NOMO-1 (cell line): ENCODE measurements around the gene POLR1E.
"Not testable (repeated sequence)": the region's sequence is repeated elsewhere in the genome, so short reads cannot be mapped to it uniquely, and the experiment has no call there.

Source experiments
- DNase-seq, 2 experiments: peaks; one replicate each; lab custom pipeline; 2025; ENCODE audit not compliant: unreplicated experiment in 2 of 2; lab: John Stamatoyannopoulos, UW

The POLR1E gene

GRCh38 chr9:37499297-37499696 lies 13.5 kb downstream of the POLR1E start:
- no peak for DNase-seq

GRCh38 chr9:37501957-37502596 lies 16.3 kb downstream of the POLR1E start:
- DNase-seq, result no peak

GRCh38 chr9:37503736-37504135 lies 18.0 kb downstream of the POLR1E start:
- DNase-seq, result no peak

- DNase-seq, result no peak
These were observed 18.9 kb downstream of the POLR1E start for GRCh38 chr9:37504605-37505004.

- DNase-seq, result no peak
These were observed 21.9 kb downstream of the POLR1E start for GRCh38 chr9:37507566-37508134.

- DNase-seq, result no peak
These were observed 22.5 kb downstream of the POLR1E start for GRCh38 chr9:37508135-37508833.

GRCh38 chr9:37508834-37509206 lies 23.1 kb downstream of the POLR1E start:
- no peak for DNase-seq

GRCh38 chr9:37509536-37509935 lies 23.8 kb downstream of the POLR1E start:
- no peak for DNase-seq

- not testable (repeated sequence) for DNase-seq
These were observed 24.3 kb downstream of the POLR1E start for GRCh38 chr9:37510053-37510452.

GRCh38 chr9:37511016-37512010 lies 25.6 kb downstream of the POLR1E start:
- DNase-seq, result no peak

- no peak for DNase-seq
These were observed 26.7 kb downstream of the POLR1E start for GRCh38 chr9:37512437-37512836.

- not testable (repeated sequence) for DNase-seq
These were observed 28.7 kb downstream of the POLR1E start for GRCh38 chr9:37514415-37514814.

- DNase-seq, result no peak
These were observed 29.3 kb downstream of the POLR1E start for GRCh38 chr9:37514999-37515398.

- no peak for DNase-seq
These were observed 30.0 kb downstream of the POLR1E start for GRCh38 chr9:37515620-37516258.

- no peak for DNase-seq
These were observed 32.2 kb downstream of the POLR1E start for GRCh38 chr9:37517923-37518322.

- no peak for DNase-seq
These were observed 34.9 kb downstream of the POLR1E start for GRCh38 chr9:37520641-37521040.

- DNase-seq, result no peak
These were observed 35.4 kb downstream of the POLR1E start for GRCh38 chr9:37521111-37521510.

GRCh38 chr9:37522971-37523370 lies 37.2 kb downstream of the POLR1E start:
- DNase-seq, result no peak

GRCh38 chr9:37523916-37524315 lies 38.2 kb downstream of the POLR1E start:
- no peak for DNase-seq

- DNase-seq, result no peak
These were observed 43.1 kb downstream of the POLR1E start for GRCh38 chr9:37528652-37529471.
